Neural progenitor cell (in vitro differentiated cells): Measurements from ENCODE around the gene ROM1. TPM values are rescaled to one million over a fixed set of nuclear protein-coding genes. Genes with fewer than 3 reads are reported as not detected.

Experiments used
- DNase-seq: peaks from one replicate; pipeline ENCODE4 v3.0.0-alpha.2; 2016; ENCODE audit warnings: low spot score
- H2AFZ ChIP-seq: fragments of 200-600 bp; sonication (generic); replicated peaks from 2 replicates; pipeline ENCODE4 v1.6.1; 2016; ENCODE audit warnings: antibody characterized with exemption
- H3F3A ChIP-seq: fragments of 200-600 bp; sonication (generic); 2 replicates; pipeline ENCODE4 v1.6.1; 2016; ENCODE audit warnings: antibody characterized with exemption, low read depth
- H3K27ac ChIP-seq: fragments of 200-600 bp; sonication (generic); 2 replicates; pipeline ENCODE4 v1.5.1; 2016; ENCODE audit warnings: mild to moderate bottlenecking
- H3K27me3 ChIP-seq: fragments of 200-600 bp; sonication (generic); 2 replicates; pipeline ENCODE4 v1.6.1; 2016; ENCODE audit warnings: mild to moderate bottlenecking, moderate library complexity
- H3K36me3 ChIP-seq: fragments of 200-600 bp; sonication (generic); 2 replicates; pipeline ENCODE4 v1.5.1; 2016
- H3K4me1 ChIP-seq: fragments of 200-600 bp; sonication (generic); 2 replicates; pipeline ENCODE4 v1.6.1; 2016; ENCODE audit warnings: mixed run types
- H3K4me2 ChIP-seq: fragments of 200-600 bp; sonication (generic); 2 replicates; pipeline ENCODE4 v1.6.1; 2016
- H3K4me3 ChIP-seq: fragments of 200-600 bp; sonication (generic); 2 replicates; pipeline ENCODE4 v1.5.1; 2016
- H3K79me2 ChIP-seq: fragments of 200-600 bp; sonication (generic); 2 replicates; pipeline ENCODE4 v1.6.1; 2016; ENCODE audit warnings: low read depth
- H3K9ac ChIP-seq: fragments of 200-600 bp; sonication (generic); 2 replicates; pipeline ENCODE4 v1.6.1; 2016
- H3K9me3 ChIP-seq: fragments of 200-600 bp; sonication (generic); 2 replicates; pipeline ENCODE4 v1.5.1; 2016; ENCODE audit warnings: low read depth
- H4K20me1 ChIP-seq: fragments of 200-600 bp; sonication (generic); 2 replicates; pipeline ENCODE4 v1.6.1; 2016; ENCODE audit warnings: low read depth
- H3K27ac Mint-ChIP-seq: 3 replicates; pipeline ENCODE4 v1.8.0; 2021; ENCODE audit warnings: mixed read lengths
- H3K27me3 Mint-ChIP-seq: 2 replicates; pipeline ENCODE4 v1.8.0; 2022; ENCODE audit warnings: low read depth, mild to moderate bottlenecking, inconsistent platforms, moderate library complexity, mixed read lengths; ENCODE audit not compliant: insufficient read depth
- H3K36me3 Mint-ChIP-seq: 3 replicates; pipeline ENCODE4 v1.8.0; 2021; ENCODE audit warnings: mixed read lengths
- H3K4me1 Mint-ChIP-seq: 3 replicates; pipeline ENCODE4 v1.8.0; 2021; ENCODE audit warnings: mixed read lengths
- H3K4me3 Mint-ChIP-seq: 3 replicates; pipeline ENCODE4 v1.8.0; 2021; ENCODE audit warnings: mild to moderate bottlenecking, moderate library complexity, mixed read lengths
- H3K9me3 Mint-ChIP-seq: 3 replicates; pipeline ENCODE4 v1.8.0; 2020; ENCODE audit warnings: mixed read lengths
- EZH2 ChIP-seq: fragments of 200-600 bp; sonication (generic); IDR thresholded peaks from 2 replicates; pipeline ENCODE4 v1.6.1; 2017; ENCODE audit warnings: antibody characterized with exemption, mild to moderate bottlenecking, moderate library complexity
- EZH2phosphoT487 ChIP-seq: fragments of 200-600 bp; sonication (generic); IDR thresholded peaks from 2 replicates; pipeline ENCODE4 v1.6.1; 2017; ENCODE audit warnings: antibody characterized with exemption
- total RNA-seq: library from RNA; depleted of rRNA; stranded (reverse); fragments of >200 nt; gene quantifications from 2 replicates; pipeline ENCODE4 v1.2.3, GENCODE V29; 2015; ENCODE audit warnings: low replicate concordance
- TF ChIP-seq, protein P1 (sequence below): fragments of 200-600 bp; sonication (generic); IDR thresholded peaks from 2 replicates; pipeline ENCODE4 v1.5.1; 2017; ENCODE audit warnings: antibody characterized with exemption, mild to moderate bottlenecking

ROM1 gene
- total RNA-seq, 1 donor from 2014 or later, result not detected

DNA sequence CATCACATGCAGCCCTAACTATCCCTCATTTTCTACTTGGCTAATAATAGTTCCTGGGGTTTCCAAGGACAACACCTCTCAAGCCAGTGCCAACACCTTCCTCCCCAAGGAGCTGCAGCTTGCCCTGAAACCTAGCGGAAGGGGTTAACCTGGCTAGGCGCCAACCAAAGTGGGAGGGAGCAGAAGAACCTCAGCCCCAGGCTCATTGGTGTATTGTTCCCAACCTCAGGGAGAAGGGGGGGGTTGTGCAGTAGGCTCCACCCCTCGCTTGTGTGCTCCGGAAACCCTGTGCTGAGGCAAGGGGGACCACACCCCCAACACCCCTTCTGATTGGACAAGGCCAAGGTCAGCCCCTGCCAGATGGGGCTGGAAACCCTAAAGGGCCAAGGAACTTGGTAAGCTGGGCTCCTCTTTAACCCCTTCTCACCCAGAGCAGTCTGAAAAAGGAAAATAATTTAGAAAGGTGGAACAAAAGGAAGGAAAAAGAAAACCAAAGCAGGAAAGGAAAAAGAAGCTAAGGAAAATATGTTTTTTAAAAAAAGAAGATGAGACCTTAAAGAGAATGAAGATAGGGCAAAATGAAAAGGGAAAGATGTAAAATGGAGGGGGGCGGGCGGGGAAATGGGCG, 13.9 kb upstream of the ROM1 start:
- Mint-ChIP-seq H3K27ac (peak overlapping the region; percentile 92), H3K27me3 (peaks cover 5% of the 10 kb centered on the region), H3K9me3 (no peaks in the 10 kb centered on the region), H3K4me3 (peak overlapping the region; percentile 99), H3K4me1 (peaks cover 40% of the 10 kb centered on the region), H3K36me3 (peaks cover 37% of the 10 kb centered on the region)
- Histone ChIP-seq H3K36me3 (no peaks in the 10 kb centered on the region), H3K4me3 (peak overlapping the region; percentile 87), H3K4me1 (peaks cover 23% of the 10 kb centered on the region), H2AFZ (no peak overlapping the region), H3K9me3 (no peaks in the 10 kb centered on the region), H3K4me2 (peak overlapping the region; percentile 92), H3K27ac (no peak overlapping the region), H4K20me1 (peaks cover 31% of the 10 kb centered on the region), H3K27me3 (peaks cover 22% of the 10 kb centered on the region), H3F3A (peaks cover 63% of the 10 kb centered on the region), H3K9ac (no peak overlapping the region), H3K79me2 (peaks cover 36% of the 10 kb centered on the region)
- TF ChIP-seq EZH2 (no peak), EZH2phosphoT487 (no peak)
- TF ChIP-seq, protein P1, sequence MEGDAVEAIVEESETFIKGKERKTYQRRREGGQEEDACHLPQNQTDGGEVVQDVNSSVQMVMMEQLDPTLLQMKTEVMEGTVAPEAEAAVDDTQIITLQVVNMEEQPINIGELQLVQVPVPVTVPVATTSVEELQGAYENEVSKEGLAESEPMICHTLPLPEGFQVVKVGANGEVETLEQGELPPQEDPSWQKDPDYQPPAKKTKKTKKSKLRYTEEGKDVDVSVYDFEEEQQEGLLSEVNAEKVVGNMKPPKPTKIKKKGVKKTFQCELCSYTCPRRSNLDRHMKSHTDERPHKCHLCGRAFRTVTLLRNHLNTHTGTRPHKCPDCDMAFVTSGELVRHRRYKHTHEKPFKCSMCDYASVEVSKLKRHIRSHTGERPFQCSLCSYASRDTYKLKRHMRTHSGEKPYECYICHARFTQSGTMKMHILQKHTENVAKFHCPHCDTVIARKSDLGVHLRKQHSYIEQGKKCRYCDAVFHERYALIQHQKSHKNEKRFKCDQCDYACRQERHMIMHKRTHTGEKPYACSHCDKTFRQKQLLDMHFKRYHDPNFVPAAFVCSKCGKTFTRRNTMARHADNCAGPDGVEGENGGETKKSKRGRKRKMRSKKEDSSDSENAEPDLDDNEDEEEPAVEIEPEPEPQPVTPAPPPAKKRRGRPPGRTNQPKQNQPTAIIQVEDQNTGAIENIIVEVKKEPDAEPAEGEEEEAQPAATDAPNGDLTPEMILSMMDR, result no peak
- DNase-seq, result peak; percentile 77

DNA sequence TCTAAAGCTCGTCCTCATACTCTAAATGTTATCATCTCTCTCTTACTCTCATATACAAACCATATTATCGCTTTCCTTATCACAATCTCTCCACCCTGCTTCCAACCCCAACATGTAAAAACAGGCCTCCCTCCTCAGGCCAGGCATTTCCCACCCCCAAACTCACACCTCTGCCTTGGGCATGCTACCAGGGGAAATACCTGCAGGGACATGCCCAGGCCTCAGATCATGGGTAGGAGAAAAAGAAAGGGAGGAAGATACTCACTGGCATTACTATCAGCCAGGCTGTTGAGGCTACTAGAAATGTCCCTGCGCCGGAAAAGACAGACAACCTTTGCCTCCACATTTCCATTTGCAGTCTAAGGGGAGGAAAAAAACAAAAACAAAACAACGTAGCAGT, 13.2 kb upstream of the ROM1 start:
- Histone ChIP-seq H3K9ac (peak overlapping the region; percentile 96), H3K4me1 (peaks cover 30% of the 10 kb centered on the region), H3K27ac (no peak overlapping the region), H3K4me2 (peak overlapping the region; percentile 92), H3K36me3 (no peaks in the 10 kb centered on the region), H3F3A (peaks cover 63% of the 10 kb centered on the region), H2AFZ (no peak overlapping the region), H3K27me3 (peaks cover 22% of the 10 kb centered on the region), H3K9me3 (no peaks in the 10 kb centered on the region), H4K20me1 (peaks cover 31% of the 10 kb centered on the region), H3K4me3 (peak overlapping the region; percentile 87), H3K79me2 (peaks cover 36% of the 10 kb centered on the region)
- H3K36me3 Mint-ChIP-seq, result peaks cover 34% of the 10 kb centered on the region
- H3K27me3 Mint-ChIP-seq, result peaks cover 5% of the 10 kb centered on the region
- no peak for DNase-seq
- peak overlapping the region; percentile 99 for H3K4me3 Mint-ChIP-seq
- H3K4me1 Mint-ChIP-seq, result peaks cover 48% of the 10 kb centered on the region
- TF ChIP-seq EZH2, result no peak
- TF ChIP-seq, protein P1, result no peak
- TF ChIP-seq EZH2phosphoT487, result no peak
- peak overlapping the region; percentile 4 for H3K27ac Mint-ChIP-seq
- H3K9me3 Mint-ChIP-seq, result no peaks in the 10 kb centered on the region

- H3K9ac ChIP-seq, result peak overlapping the region; percentile 96
- no peaks in the 10 kb centered on the region for H3K36me3 ChIP-seq
- H3K9me3 ChIP-seq, result no peaks in the 10 kb centered on the region
- no peak overlapping the region for H2AFZ ChIP-seq
- H3K4me3 ChIP-seq, result peak overlapping the region; percentile 87
- peaks cover 36% of the 10 kb centered on the region for H3K4me1 ChIP-seq
- peaks cover 36% of the 10 kb centered on the region for H3K79me2 ChIP-seq
- Mint-ChIP-seq H3K4me3 (peak overlapping the region; percentile 99), H3K27me3 (peaks cover 7% of the 10 kb centered on the region), H3K27ac (peak overlapping the region; percentile 4), H3K36me3 (peaks cover 34% of the 10 kb centered on the region), H3K4me1 (peaks cover 52% of the 10 kb centered on the region), H3K9me3 (no peaks in the 10 kb centered on the region)
- peak; percentile 45 for DNase-seq
- H3K27ac ChIP-seq, result no peak overlapping the region
- H3K4me2 ChIP-seq, result peak overlapping the region; percentile 92
- peaks cover 62% of the 10 kb centered on the region for H3F3A ChIP-seq
- H3K27me3 ChIP-seq, result peaks cover 22% of the 10 kb centered on the region
- TF ChIP-seq, protein P1, result no peak
- TF ChIP-seq EZH2phosphoT487 (no peak), EZH2 (no peak)
- peaks cover 31% of the 10 kb centered on the region for H4K20me1 ChIP-seq
These were observed 12.5 kb upstream of the ROM1 start for GRCh38 chr11:62600367-62601121.
